Stimulated activated CD8-positive, alpha-beta memory T cell treated with anti-CD3 and anti-CD28 coated beads, Interleukin-4, amount 100 ng/mL, for 4 hours (primary cell): ENCODE measurements around the gene MAP2K2.
"Not testable (repeated sequence)": the region's sequence is repeated elsewhere in the genome, so short reads cannot be mapped to it uniquely, and the experiment has no call there.

Source experiments
- DNase-seq, 2 donors: peaks; one replicate each; pipeline ENCODE4 v3.0.0-alpha.2; 2020; ENCODE audit warnings: low read depth in 2 of 2, low spot score in 1 of 2

Gene MAP2K2

GRCh38 chr19:4130744-4131438 is 7.0 kb upstream of the MAP2K2 start:
- no peak for DNase-seq

- not testable (repeated sequence) for DNase-seq
Observed at GRCh38 chr19:4129050-4129449, 5.1 kb upstream of the MAP2K2 start.

GRCh38 chr19:4127322-4127721 is 3.4 kb upstream of the MAP2K2 start:
- DNase-seq: not testable (repeated sequence)

- no peak for DNase-seq
Observed at GRCh38 chr19:4124638-4125037, 716 bp upstream of the MAP2K2 start.

- no peak for DNase-seq
Observed at GRCh38 chr19:4122480-4122879, 1.4 kb downstream of the MAP2K2 start.

GRCh38 chr19:4121815-4122214 is 2.1 kb downstream of the MAP2K2 start:
- no peak for DNase-seq

GRCh38 chr19:4121273-4121612 is 2.7 kb downstream of the MAP2K2 start:
- no peak for DNase-seq

GRCh38 chr19:4120559-4121272 is 3.2 kb downstream of the MAP2K2 start:
- no peak for DNase-seq

- no peak for DNase-seq
Observed at GRCh38 chr19:4119763-4120162, 4.2 kb downstream of the MAP2K2 start.

GRCh38 chr19:4115818-4116385 is 8.0 kb downstream of the MAP2K2 start:
- DNase-seq: no peak

- DNase-seq: peak; percentile 14 to 34
Observed at GRCh38 chr19:4115050-4115817, 8.7 kb downstream of the MAP2K2 start.

GRCh38 chr19:4114181-4114580 is 9.7 kb downstream of the MAP2K2 start:
- no peak for DNase-seq

GRCh38 chr19:4113398-4114088 is 10.4 kb downstream of the MAP2K2 start:
- DNase-seq: no peak

- DNase-seq: no peak
Observed at GRCh38 chr19:4112367-4112766, 11.6 kb downstream of the MAP2K2 start.

GRCh38 chr19:4109626-4109945 is 14.3 kb downstream of the MAP2K2 start:
- no peak for DNase-seq

GRCh38 chr19:4108767-4109625 is 14.9 kb downstream of the MAP2K2 start:
- peak; percentile 31 to 71 for DNase-seq

- no peak for DNase-seq
Observed at GRCh38 chr19:4103080-4103433, 20.9 kb downstream of the MAP2K2 start.

GRCh38 chr19:4102339-4103079 is 21.4 kb downstream of the MAP2K2 start:
- DNase-seq: no peak

GRCh38 chr19:4101496-4101770 is 22.5 kb downstream of the MAP2K2 start:
- no peak for DNase-seq
